Measurements from ENCODE around the gene CBX3. TPM values are rescaled to one million over a fixed set of nuclear protein-coding genes. Genes with fewer than 3 reads are reported as not detected.
"Not testable (repeated sequence)": the region's sequence is repeated elsewhere in the genome, so short reads cannot be mapped to it uniquely, and the experiment has no call there.

CBX3 gene
- total RNA-seq: 10 to 100 TPM; 42.0 to 60.1 (median 48.8) TPM

GRCh38 chr7:26201247-26202018 lies at the start of gene CBX3:
TSS of gene CBX3 (plus strand) at chr7:26201745. CDS start at chr7:26202999, 1,254 bp downstream.
- ATAC-seq (peak; percentile 67 to 68), DNase-seq (peak; percentile 82 to 90)
- TF ChIP-seq CTCF (IDR thresholded peaks at IDR 0.05 in 4 of 5, conservative IDR thresholded peaks at IDR 0.05 in 1 of 5): no peak
- TF ChIP-seq POLR2A (IDR thresholded peaks at IDR 0.05): peak; percentile 80
- peaks cover 0 to 15% of the 10 kb centered on the region in 2 donors for H3K36me3 ChIP-seq
- H3K4me1 ChIP-seq: peaks cover 32 to 42% of the 10 kb centered on the region in 2 donors
- intact Hi-C loops (cut with DNase I; ENCODE audit: low total_unique reads): loop anchor here (2.0 to 10.0 kb wide), 7 partner anchors 166 to 1461 kb away; partner anchors contain the start of genes HIBADH, HOXA9 and SKAP2
- H3K4me3 ChIP-seq: peak within 1 kb of the TSS; percentile 79 to 98 (median 94)
- in situ Hi-C loops (cut with MboI; ENCODE audit: low sequenced_read_pairs in 4 of 4): loop anchor here in 2 of 4 donors (10.0 to 25.0 kb wide), 4 partner anchors 314 to 961 kb away; partner anchors contain the start of genes HOXA10 (in 1 of the 2), HOXA3 (in 1 of the 2), HOXA7 (in 1 of the 2) and HOXA9 (in 1 of the 2)
- peak within 1 kb of the TSS; percentile 97 to 100 (median 98) for H3K27ac ChIP-seq
- no peaks in the 10 kb centered on the region for H3K9me3 ChIP-seq
- no peaks in the 10 kb centered on the region for H3K27me3 ChIP-seq

- Histone ChIP-seq H3K27ac (no peak within 1 kb of the TSS), H3K4me1 (peaks cover 0 to 3% of the 10 kb centered on the region in 2 donors), H3K36me3 (no peaks in the 10 kb centered on the region), H3K27me3 (peaks cover 34 to 44% (median 37%) of the 10 kb centered on the region in 3 donors), H3K4me3 (peak within 1 kb of the TSS; percentile 45 to 60 (median 53)), H3K9me3 (no peaks in the 10 kb centered on the region)
- ATAC-seq (peak; percentile 24 to 54), DNase-seq (peak in 1 of 2 donors; percentile 48)
- peak in 1 of 2 donors; percentile 13 for TF ChIP-seq POLR2A (IDR thresholded peaks at IDR 0.05)
- peak in 1 of 5 experiments; percentile 33 for TF ChIP-seq CTCF (IDR thresholded peaks at IDR 0.05 in 4 of 5, conservative IDR thresholded peaks at IDR 0.05 in 1 of 5)
- intact Hi-C loops (cut with DNase I; ENCODE audit: low total_unique reads): no loop called here
- in situ Hi-C loops (cut with MboI; ENCODE audit: low sequenced_read_pairs in 4 of 4): no loop called here
Observed at GRCh38 chr7:26151953-26152781, 49.4 kb upstream of the CBX3 start, which contains the start of gene NFE2L3. TSS of gene NFE2L3 (plus strand) at chr7:26152198. CDS start at chr7:26152499, 301 bp downstream.

- in situ Hi-C loops (cut with MboI; ENCODE audit: low sequenced_read_pairs in 4 of 4); H3K4me1 ChIP-seq; ATAC-seq; H3K36me3 ChIP-seq; DNase-seq; intact Hi-C loops (cut with DNase I; ENCODE audit: low total_unique reads); H3K27ac ChIP-seq; H3K9me3 ChIP-seq: not testable (repeated sequence)
- Histone ChIP-seq H3K4me3 (peak overlapping the region; percentile 45 to 60 (median 53)), H3K27me3 (peaks cover 34 to 44% (median 37%) of the 10 kb centered on the region in 3 donors)
Observed at GRCh38 chr7:26152782-26153240, 48.7 kb upstream of the CBX3 start.

GRCh38 chr7:26153241-26153822 lies 48.2 kb upstream of the CBX3 start:
- TF ChIP-seq CTCF (IDR thresholded peaks at IDR 0.05 in 4 of 5, conservative IDR thresholded peaks at IDR 0.05 in 1 of 5): no peak
- no peak for TF ChIP-seq POLR2A (IDR thresholded peaks at IDR 0.05)
- Histone ChIP-seq H3K27me3 (peaks cover 34 to 44% (median 37%) of the 10 kb centered on the region in 3 donors), H3K4me3 (peak overlapping the region; percentile 45 to 60 (median 53)), H3K4me1 (peaks cover 0 to 3% of the 10 kb centered on the region in 2 donors), H3K9me3 (no peaks in the 10 kb centered on the region), H3K27ac (peak overlapping the region in 1 of 4 donors; percentile 25), H3K36me3 (no peaks in the 10 kb centered on the region)
- in situ Hi-C loops (cut with MboI; ENCODE audit: low sequenced_read_pairs in 4 of 4): no loop called here
- intact Hi-C loops (cut with DNase I; ENCODE audit: low total_unique reads): no loop called here
- ATAC-seq (no peak), DNase-seq (no peak)
